Body of pancreas (tissue), 4 donors: ENCODE data around the gene PXDN. TPM values are rescaled to one million over a fixed set of nuclear protein-coding genes. Genes with fewer than 3 reads are reported as not detected.
"Not testable (repeated sequence)": the region's sequence is repeated elsewhere in the genome, so short reads cannot be mapped to it uniquely, and the experiment has no call there.

Experiments
- ATAC-seq: fragments of 150-250 bp; one replicate; pipeline ENCODE4 v1.9.1; 2016
- DNase-seq, 4 donors: peaks; one replicate each; pipeline ENCODE4 v3.0.0-alpha.2; 2019
- H3K27ac ChIP-seq, 4 donors: fragments of 200-600 bp; sonication (generic); 1 replicate in 3 of 4; 2 replicates in 1 of 4; pipeline versions ENCODE4 v1.5.1 to v1.6.1; 2016 to 2019; ENCODE audit warnings: mild to moderate bottlenecking in 1 of 4, mixed read lengths in 1 of 4, moderate library complexity in 1 of 4
- H3K27me3 ChIP-seq, 2 donors: fragments of 200-600 bp; sonication (generic); one replicate each; pipeline ENCODE4 v1.6.0; 2016; ENCODE audit warnings: mild to moderate bottlenecking in 1 of 2
- H3K36me3 ChIP-seq, 2 donors: fragments of 200-600 bp; sonication (generic); replicated peaks in 1 of 2; 2 replicates each; pipeline ENCODE4 v1.5.1; 2016; ENCODE audit warnings: low read depth in 2 of 2; ENCODE audit not compliant: insufficient read depth in 1 of 2
- H3K4me1 ChIP-seq: fragments of 200-600 bp; sonication (generic); one replicate; pipeline ENCODE4 v1.6.0; 2016
- H3K4me3 ChIP-seq, 2 donors: fragments of 200-600 bp; sonication (generic); 1 replicate in 1 of 2; 2 replicates in 1 of 2; pipeline ENCODE4 v1.5.1; 2016 to 2019
- H3K9me3 ChIP-seq, 3 donors: fragments of 200-600 bp; sonication (generic); 1 replicate in 2 of 3; 2 replicates in 1 of 3; pipeline ENCODE4 v1.5.1; 2016
- CTCF ChIP-seq, 7 experiments: fragments of 450-650 bp in 4 of 7; fragments of 200-600 bp in 3 of 7; sonication (generic) in 3 of 7; IDR thresholded peaks; one replicate each; pipeline ENCODE4 v1.5.1; 2016 to 2019; ENCODE audit warnings: antibody characterized with exemption in 7 of 7
- POLR2A ChIP-seq, 3 donors: fragments of 450-650 bp; IDR thresholded peaks; one replicate each; pipeline ENCODE4 v1.6.1; 2016; ENCODE audit warnings: antibody characterized with exemption in 3 of 3, mild to moderate bottlenecking in 2 of 3
- WGBS, 2 donors: methylation state at CpG; one replicate each; pipeline ENCODE4 v1.1.5; 2017; 5-methylcytosine and 5-hydroxymethylcytosine counted together
- intact Hi-C: fragments of 100-400 bp; cut with DNase I; formaldehyde crosslinking; loops from one replicate; pipeline ENCODE4 v1.15.1; 2023
- total RNA-seq, 2 donors: library from RNA; depleted of rRNA; stranded (reverse); fragments of >200 nt; gene quantifications; one replicate each; pipeline ENCODE4 v1.1.0, GENCODE V29; 2016

Gene PXDN
- total RNA-seq, 2 donors from 2014 or later: 7.0 to 41.9 TPM

- Histone ChIP-seq H3K9me3 (no peaks in the 10 kb centered on the region), H3K27me3 (no peaks in the 10 kb centered on the region), H3K27ac (no peak overlapping the region), H3K4me3 (no peak overlapping the region), H3K4me1 (no peaks in the 10 kb centered on the region), H3K36me3 (no peaks in the 10 kb centered on the region)
- intact Hi-C loops: no loop called here
- TF ChIP-seq CTCF (IDR thresholded peaks at IDR 0.05) (no peak), POLR2A (IDR thresholded peaks at IDR 0.05) (no peak)
- ATAC-seq: no peak
- WGBS, 2 donors: 54 to 59% methylated on average over 17 of the region's 18 CpGs
- no peak for DNase-seq
Measured at GRCh38 chr2:1704631-1705556, 39.4 kb downstream of the PXDN start.

GRCh38 chr2:1702186-1702565, 42.1 kb downstream of the PXDN start:
- no peaks in the 10 kb centered on the region for H3K36me3 ChIP-seq
- no peaks in the 10 kb centered on the region for H3K4me1 ChIP-seq
- ATAC-seq: peak; percentile 21
- no peaks in the 10 kb centered on the region for H3K9me3 ChIP-seq
- intact Hi-C loops: no loop called here
- no peak overlapping the region for H3K4me3 ChIP-seq
- H3K27me3 ChIP-seq: no peaks in the 10 kb centered on the region
- no peak overlapping the region for H3K27ac ChIP-seq
- DNase-seq: no peak
- WGBS, 2 donors: 67 to 70% methylated on average over 7 of the region's 7 CpGs
- TF ChIP-seq POLR2A (IDR thresholded peaks at IDR 0.05): no peak
- TF ChIP-seq CTCF (IDR thresholded peaks at IDR 0.05): no peak

GRCh38 chr2:1701556-1702185, 42.6 kb downstream of the PXDN start:
- no peak for ATAC-seq
- intact Hi-C loops: no loop called here
- 68 to 81% methylated on average over 11 to 20 of the region's 20 CpGs for WGBS, 2 donors

GRCh38 chr2:1701020-1701419, 43.3 kb downstream of the PXDN start:
- TF ChIP-seq CTCF (IDR thresholded peaks at IDR 0.05) (no peak), POLR2A (IDR thresholded peaks at IDR 0.05) (no peak)
- ATAC-seq: no peak
- 78 to 87% methylated on average over 9 of the region's 9 CpGs for WGBS, 2 donors

More at GRCh38 chr2:1701556-1702185, 42.6 kb downstream of the PXDN start:
- no peaks in the 10 kb centered on the region for H3K36me3 ChIP-seq
- H3K9me3 ChIP-seq: no peaks in the 10 kb centered on the region
- TF ChIP-seq CTCF (IDR thresholded peaks at IDR 0.05) (no peak), POLR2A (IDR thresholded peaks at IDR 0.05) (no peak)
- H3K27ac ChIP-seq: no peak overlapping the region
- H3K27me3 ChIP-seq: no peaks in the 10 kb centered on the region
- no peak for DNase-seq
- no peak overlapping the region for H3K4me3 ChIP-seq
- H3K4me1 ChIP-seq: no peaks in the 10 kb centered on the region

GRCh38 chr2:1700427-1700826, 43.9 kb downstream of the PXDN start:
- intact Hi-C loops, H3K4me1 ChIP-seq: not testable (repeated sequence)

More at GRCh38 chr2:1701020-1701419, 43.3 kb downstream of the PXDN start:
- H3K36me3 ChIP-seq: no peaks in the 10 kb centered on the region
- no peaks in the 10 kb centered on the region for H3K4me1 ChIP-seq
- H3K27ac ChIP-seq: no peak overlapping the region
- H3K27me3 ChIP-seq: no peaks in the 10 kb centered on the region
- intact Hi-C loops: no loop called here
- no peak for DNase-seq
- H3K4me3 ChIP-seq: no peak overlapping the region
- no peaks in the 10 kb centered on the region for H3K9me3 ChIP-seq

More at GRCh38 chr2:1700427-1700826, 43.9 kb downstream of the PXDN start:
- not testable (repeated sequence) for H3K4me3 ChIP-seq, DNase-seq, H3K27ac ChIP-seq, ATAC-seq, H3K9me3 ChIP-seq, H3K27me3 ChIP-seq, H3K36me3 ChIP-seq
- 84 to 92% methylated on average over 10 of the region's 10 CpGs for WGBS, 2 donors
